Lower leg skin (tissue), 3 donors: ENCODE results near the gene SLC22A23.

ENCODE experiments used
- CTCF ChIP-seq, 3 donors: fragments of 450-650 bp; IDR thresholded peaks; one replicate each; pipeline ENCODE4 v1.5.1; 2016; ENCODE audit warnings: antibody characterized with exemption in 3 of 3, mild to moderate bottlenecking in 3 of 3, moderate library complexity in 2 of 3
- POLR2A ChIP-seq, 2 donors: fragments of 450-650 bp; IDR thresholded peaks; one replicate each; pipeline ENCODE4 v1.6.1; 2016 to 2017; ENCODE audit warnings: antibody characterized with exemption in 2 of 2, mild to moderate bottlenecking in 1 of 2, moderate library complexity in 1 of 2

- TF ChIP-seq CTCF (IDR thresholded peaks at IDR 0.05): no peak
- no peak for TF ChIP-seq POLR2A (IDR thresholded peaks at IDR 0.05)
These were observed 24.9 kb downstream of the SLC22A23 start for GRCh38 chr6:3431994-3432393.
